HUES48 (cell line): Measurements from ENCODE around the gene RNF145.
"Not testable (repeated sequence)": the region's sequence is repeated elsewhere in the genome, so short reads cannot be mapped to it uniquely, and the experiment has no call there.

ENCODE experiments used
- H3K27ac ChIP-seq: one replicate; pipeline ENCODE4 v1.7.0; 2013; ENCODE audit warnings: low read depth, low read length, inconsistent platforms
- H3K27me3 ChIP-seq: 2 replicates; pipeline ENCODE4 v1.6.1; 2013; ENCODE audit warnings: mild to moderate bottlenecking, low read length; ENCODE audit not compliant: control insufficient read depth, insufficient read depth
- H3K36me3 ChIP-seq: 2 replicates; pipeline ENCODE4 v1.6.1; 2013; ENCODE audit warnings: low read length; ENCODE audit not compliant: control insufficient read depth, insufficient read depth
- H3K4me1 ChIP-seq: 2 replicates; pipeline ENCODE4 v1.6.1; 2013; ENCODE audit warnings: mild to moderate bottlenecking, low read length; ENCODE audit not compliant: control insufficient read depth, insufficient read depth
- H3K4me3 ChIP-seq: 2 replicates; pipeline ENCODE4 v1.5.1; 2013; ENCODE audit warnings: mild to moderate bottlenecking, low read depth, low read length
- H3K9ac ChIP-seq: 2 replicates; pipeline ENCODE4 v1.6.1; 2013; ENCODE audit warnings: mild to moderate bottlenecking, low read depth, low read length, moderate library complexity
- H3K9me3 ChIP-seq: 2 replicates; pipeline ENCODE4 v1.6.1; 2013; ENCODE audit warnings: low read length; ENCODE audit not compliant: control insufficient read depth, insufficient read depth

Gene RNF145

DNA sequence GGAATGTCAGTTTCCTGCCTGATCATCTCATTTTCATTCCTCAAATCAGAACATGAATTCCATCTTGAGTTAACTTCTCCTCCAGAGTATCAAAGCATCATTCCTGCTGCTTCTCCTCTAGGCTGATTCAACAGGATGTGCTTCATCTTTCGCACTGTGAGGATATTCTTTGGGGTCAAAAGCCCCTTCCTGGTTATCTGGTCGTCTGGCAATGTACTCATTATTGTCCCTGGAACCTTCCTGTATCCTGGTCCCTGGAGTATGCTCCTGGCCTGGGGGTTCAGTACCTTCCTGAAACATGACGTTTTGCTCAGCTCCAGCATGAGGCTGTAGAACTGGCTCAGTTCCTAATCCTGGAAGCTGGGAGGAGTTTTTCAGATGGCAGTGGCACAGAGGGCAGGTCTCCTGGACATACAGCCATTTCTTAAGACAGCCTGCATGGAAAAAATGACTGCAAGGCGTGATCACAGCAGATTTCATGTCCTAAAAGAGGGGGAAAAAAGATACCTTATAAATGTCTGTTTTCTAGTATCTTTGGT is 50.7 kb downstream of the RNF145 start:
- peaks cover 35% of the 10 kb centered on the region for H3K36me3 ChIP-seq
- not testable (repeated sequence) for H3K9me3 ChIP-seq, H3K4me1 ChIP-seq, H3K27ac ChIP-seq, H3K27me3 ChIP-seq, H3K9ac ChIP-seq, H3K4me3 ChIP-seq

DNA sequence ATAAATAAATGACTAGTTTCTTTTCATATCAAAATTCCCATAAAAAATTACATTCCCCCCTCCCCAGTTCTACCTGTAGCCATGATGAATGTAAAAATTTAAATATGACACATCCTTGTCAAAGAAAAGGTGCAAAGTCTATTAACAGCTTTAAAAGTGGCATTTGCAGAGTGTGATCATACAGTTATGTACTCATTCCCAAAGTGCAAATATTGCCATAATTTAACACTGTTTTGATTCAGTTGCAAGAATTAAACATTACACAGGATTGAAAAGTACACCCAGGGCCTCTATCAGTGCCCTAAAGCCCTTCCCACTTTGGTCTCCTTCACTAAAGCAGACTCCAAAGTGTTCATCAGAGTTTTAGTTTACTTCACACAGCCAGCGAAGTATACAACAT is 51.8 kb downstream of the RNF145 start:
- H3K27ac ChIP-seq = no peak overlapping the region
- H3K36me3 ChIP-seq = peaks cover 35% of the 10 kb centered on the region

DNA sequence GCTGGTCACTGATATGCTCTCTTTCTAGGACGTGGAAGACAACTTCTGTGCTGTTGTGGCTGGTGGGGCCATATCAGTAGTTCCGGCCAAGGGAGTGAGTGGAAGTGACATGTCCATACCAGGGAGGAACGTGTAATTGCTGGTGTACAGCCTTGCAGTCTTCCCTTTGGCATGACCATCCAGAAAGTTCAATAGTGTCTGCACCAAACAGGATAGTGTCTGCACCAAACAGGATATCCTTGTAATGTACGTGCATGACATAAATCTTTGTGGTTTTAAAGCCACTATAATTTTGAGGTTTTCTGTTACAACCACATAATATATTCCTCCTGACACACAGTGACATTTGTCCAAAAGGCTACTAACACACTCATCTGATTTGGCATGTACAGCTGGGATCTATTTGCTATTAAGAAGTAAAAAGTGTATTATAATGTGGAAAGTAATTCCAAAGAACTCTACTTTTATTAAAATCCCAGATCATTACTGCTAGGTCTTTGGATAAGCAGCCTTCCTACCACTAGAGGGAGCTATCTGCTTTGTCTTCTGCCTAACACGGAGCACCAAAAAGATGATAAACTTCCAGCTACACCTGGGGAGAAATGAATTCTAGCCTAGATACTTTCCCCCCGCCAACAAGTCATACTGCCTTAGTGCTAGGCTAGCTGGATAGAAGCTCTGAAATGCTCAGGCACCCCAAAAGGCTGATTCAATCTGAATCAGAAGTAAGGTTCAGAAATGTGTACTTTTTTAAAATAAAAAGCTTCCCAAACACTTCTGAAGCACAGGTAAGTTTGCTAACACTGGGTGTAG is 52.7 kb downstream of the RNF145 start:
- H3K4me3 ChIP-seq = no peak overlapping the region
- H3K27me3 ChIP-seq = no peaks in the 10 kb centered on the region
- H3K9ac ChIP-seq = no peak overlapping the region
- no peaks in the 10 kb centered on the region for H3K4me1 ChIP-seq
- no peaks in the 10 kb centered on the region for H3K9me3 ChIP-seq
- H3K27ac ChIP-seq = no peak overlapping the region
- peaks cover 33% of the 10 kb centered on the region for H3K36me3 ChIP-seq

More for the DNA sequence above, 51.8 kb downstream of the RNF145 start:
- no peaks in the 10 kb centered on the region for H3K4me1 ChIP-seq
- no peaks in the 10 kb centered on the region for H3K27me3 ChIP-seq
- H3K4me3 ChIP-seq = no peak overlapping the region
- no peak overlapping the region for H3K9ac ChIP-seq
- no peaks in the 10 kb centered on the region for H3K9me3 ChIP-seq

DNA sequence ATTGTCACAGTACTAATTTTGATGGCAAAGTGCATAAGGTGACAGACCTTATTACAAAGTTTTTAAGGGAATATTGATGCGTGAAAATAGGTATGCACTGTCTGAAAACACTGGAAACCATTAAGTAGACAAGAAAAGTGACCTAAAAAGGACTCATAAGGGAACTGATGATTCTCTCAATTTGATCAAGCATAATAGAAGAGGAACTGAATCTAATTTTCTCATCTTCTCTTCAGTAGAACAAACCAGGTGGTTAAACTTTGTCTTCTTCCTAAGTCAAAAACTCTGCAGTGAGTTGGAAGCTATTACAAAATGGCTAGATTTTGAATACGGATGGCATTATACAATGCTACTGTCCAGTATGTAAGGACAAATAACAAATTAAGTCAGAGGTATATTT is 53.4 kb downstream of the RNF145 start:
- Histone ChIP-seq H3K4me3 (no peak overlapping the region), H3K27me3 (no peaks in the 10 kb centered on the region), H3K36me3 (peaks cover 28% of the 10 kb centered on the region), H3K9ac (no peak overlapping the region), H3K27ac (no peak overlapping the region), H3K9me3 (no peaks in the 10 kb centered on the region), H3K4me1 (no peaks in the 10 kb centered on the region)

DNA sequence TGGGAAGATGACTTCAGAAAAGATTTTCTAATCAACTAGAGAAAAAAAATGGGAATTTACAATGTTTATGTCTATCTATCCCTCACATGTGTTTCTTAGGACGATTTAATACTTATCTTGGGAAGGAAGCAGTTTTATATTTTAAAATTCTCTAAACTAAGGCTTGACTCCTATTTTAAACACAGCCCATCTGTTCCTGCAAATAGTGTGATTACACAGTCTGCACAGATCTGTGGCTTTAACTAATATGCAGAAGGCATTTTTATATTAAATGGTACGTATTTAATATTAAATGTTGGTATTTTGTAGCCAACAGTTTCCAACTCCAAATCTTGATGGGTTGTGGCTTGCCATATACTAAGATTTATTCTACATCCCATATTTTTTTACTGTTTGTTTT is 56.5 kb downstream of the RNF145 start:
- H3K27me3 ChIP-seq = no peaks in the 10 kb centered on the region
- H3K9me3 ChIP-seq = no peaks in the 10 kb centered on the region
- no peaks in the 10 kb centered on the region for H3K4me1 ChIP-seq
- H3K9ac ChIP-seq = no peak overlapping the region
- no peak overlapping the region for H3K4me3 ChIP-seq
- H3K36me3 ChIP-seq = peaks cover 4% of the 10 kb centered on the region; the same call in 1 of the 2 replicates
- H3K27ac ChIP-seq = no peak overlapping the region

DNA sequence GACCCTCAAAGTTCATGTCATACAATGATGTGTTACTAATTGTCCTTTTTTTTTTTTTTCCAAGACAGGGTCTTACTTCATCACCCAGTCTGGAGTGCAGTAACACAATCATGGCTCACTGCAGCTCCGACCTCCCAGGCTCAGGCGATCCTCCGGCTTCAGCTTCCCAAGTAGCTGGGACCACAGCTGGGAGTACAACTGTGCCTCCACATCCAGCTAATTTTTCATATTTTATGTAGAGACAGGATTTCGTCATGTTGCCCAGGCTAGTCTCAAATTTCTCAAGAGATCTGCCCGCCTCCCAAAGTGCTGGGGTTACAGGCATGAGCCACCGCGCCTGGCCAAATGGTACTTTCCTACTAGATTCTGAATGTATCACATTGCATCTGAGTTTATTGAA is 60.3 kb downstream of the RNF145 start:
- Histone ChIP-seq H3K4me3 (no peak overlapping the region), H3K27ac (no peak overlapping the region), H3K27me3 (no peaks in the 10 kb centered on the region), H3K9ac (no peak overlapping the region), H3K4me1 (no peaks in the 10 kb centered on the region), H3K9me3 (no peaks in the 10 kb centered on the region), H3K36me3 (no peaks in the 10 kb centered on the region)

DNA sequence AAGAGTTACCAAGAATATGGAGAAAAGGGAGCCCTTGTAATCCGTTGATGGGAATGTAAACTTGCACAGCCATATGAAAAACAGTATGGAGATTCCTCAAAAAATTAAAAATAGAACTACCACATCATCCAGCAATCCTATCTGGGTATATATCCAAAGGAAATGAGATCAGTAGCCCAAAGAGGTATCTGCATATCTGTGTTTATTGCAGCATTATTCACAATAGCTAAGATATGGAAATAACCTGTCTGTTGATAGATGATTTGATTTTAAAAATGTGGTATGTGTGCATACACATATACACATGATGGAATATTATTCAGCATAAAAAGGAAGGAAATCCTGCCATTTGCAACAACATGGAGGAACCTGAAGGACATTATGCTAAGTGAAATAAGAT is 61.4 kb downstream of the RNF145 start:
- Histone ChIP-seq H3K9ac (no peak overlapping the region), H3K36me3 (no peaks in the 10 kb centered on the region), H3K27ac (no peak overlapping the region)

DNA sequence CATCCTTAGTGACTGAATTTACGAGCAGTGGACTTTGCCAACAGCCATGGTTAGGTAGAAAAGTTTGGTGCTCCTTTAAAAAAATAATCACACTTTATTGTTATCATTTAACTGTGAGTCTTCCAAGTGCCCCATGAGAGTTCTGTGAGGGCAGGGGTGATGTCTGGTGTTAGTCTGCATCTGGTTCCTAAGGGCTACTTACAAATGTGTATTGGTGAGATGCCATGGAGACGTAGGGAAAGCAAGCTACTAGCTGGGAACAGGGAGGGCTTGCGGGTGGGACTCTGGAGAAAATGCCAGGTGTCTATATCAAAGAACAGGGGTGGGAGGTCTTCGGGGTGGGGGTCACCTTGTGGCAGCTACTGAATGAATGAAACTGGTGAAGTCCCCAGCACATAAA is 62.5 kb downstream of the RNF145 start:
- Histone ChIP-seq H3K4me3 (no peak overlapping the region), H3K27me3 (no peaks in the 10 kb centered on the region), H3K36me3 (no peaks in the 10 kb centered on the region), H3K9ac (no peak overlapping the region), H3K27ac (no peak overlapping the region), H3K4me1 (no peaks in the 10 kb centered on the region), H3K9me3 (no peaks in the 10 kb centered on the region)

More for the DNA sequence above, 61.4 kb downstream of the RNF145 start:
- no peaks in the 10 kb centered on the region for H3K27me3 ChIP-seq
- no peaks in the 10 kb centered on the region for H3K9me3 ChIP-seq
- H3K4me3 ChIP-seq = no peak overlapping the region
- no peaks in the 10 kb centered on the region for H3K4me1 ChIP-seq

DNA sequence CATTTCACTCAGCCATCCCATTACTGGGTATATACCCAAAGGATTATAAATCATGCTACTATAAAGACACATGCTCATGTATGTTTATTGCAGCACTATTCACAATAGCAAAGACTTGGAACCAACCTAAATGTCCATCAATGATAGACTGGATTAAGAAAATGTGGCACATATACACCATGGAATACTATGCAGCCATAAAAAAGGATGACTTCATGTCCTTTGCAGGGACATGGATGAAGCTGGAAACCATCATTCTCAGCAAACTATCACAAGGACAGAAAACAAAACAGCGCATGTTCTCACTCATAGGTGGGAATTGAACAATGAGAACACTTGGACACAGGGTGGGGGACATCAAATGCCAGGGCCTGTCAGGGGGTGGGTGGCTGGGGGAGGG is 64.2 kb downstream of the RNF145 start:
- H3K36me3 ChIP-seq, H3K27ac ChIP-seq, H3K9me3 ChIP-seq, H3K27me3 ChIP-seq, H3K4me3 ChIP-seq, H3K4me1 ChIP-seq, H3K9ac ChIP-seq: not testable (repeated sequence)

DNA sequence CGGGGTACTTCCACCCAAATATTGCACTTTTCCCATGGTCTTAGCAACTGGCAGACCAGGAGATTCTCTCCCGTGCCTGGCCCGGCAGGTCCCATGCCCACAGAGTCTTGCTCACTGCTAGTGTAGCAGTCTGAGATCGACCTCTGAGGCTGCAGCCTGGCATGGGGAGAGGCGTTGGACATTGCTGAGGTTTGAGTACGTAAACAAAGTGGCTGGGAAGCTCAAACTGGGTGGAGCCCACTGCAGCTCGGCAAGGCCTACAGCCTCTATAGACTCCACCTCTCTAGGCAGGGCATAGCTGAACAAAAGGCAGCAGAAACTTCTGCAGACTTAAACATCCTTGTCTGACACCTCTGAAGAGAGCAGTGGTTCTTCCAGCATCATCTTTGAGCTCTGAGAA is 69.6 kb downstream of the RNF145 start:
- H3K36me3 ChIP-seq = no peaks in the 10 kb centered on the region
- no peaks in the 10 kb centered on the region for H3K27me3 ChIP-seq
- H3K9me3 ChIP-seq = no peaks in the 10 kb centered on the region
- H3K27ac ChIP-seq = no peak overlapping the region
- H3K4me3 ChIP-seq = no peak overlapping the region
- no peak overlapping the region for H3K9ac ChIP-seq
- no peaks in the 10 kb centered on the region for H3K4me1 ChIP-seq

DNA sequence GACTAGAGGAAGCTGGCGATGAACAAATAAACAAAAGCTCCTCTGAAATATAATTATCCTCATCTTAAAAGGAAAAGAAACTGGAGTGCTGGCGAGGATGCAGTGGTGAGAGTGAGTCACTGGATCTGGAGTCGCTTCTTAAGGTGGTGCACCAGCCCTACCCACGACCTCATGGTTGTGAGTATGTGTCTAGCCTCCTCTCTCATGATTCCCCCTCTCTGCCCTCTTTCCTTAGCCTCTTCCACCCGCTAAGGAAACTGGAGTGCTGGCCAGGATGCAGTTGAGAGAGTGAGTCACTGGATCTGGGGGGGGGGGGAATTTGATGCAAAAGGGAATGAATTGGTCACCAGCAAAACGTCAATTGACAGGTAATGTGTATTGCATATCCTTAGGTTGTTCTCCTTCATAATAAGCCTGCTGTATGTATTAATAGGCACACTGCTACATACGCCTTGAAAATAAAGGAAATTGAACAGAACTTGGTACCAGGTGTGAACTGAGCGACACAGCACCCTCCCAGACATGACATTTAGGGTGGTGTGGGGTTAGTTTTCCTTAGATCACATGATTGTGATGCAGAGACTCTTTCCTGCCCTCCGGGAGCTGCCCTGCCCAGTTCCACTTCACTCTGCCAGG is 73.3 kb downstream of the RNF145 start:
- Histone ChIP-seq H3K4me3 (no peak overlapping the region), H3K9ac (no peak overlapping the region), H3K27ac (no peak overlapping the region), H3K27me3 (no peaks in the 10 kb centered on the region), H3K9me3 (no peaks in the 10 kb centered on the region), H3K36me3 (no peaks in the 10 kb centered on the region), H3K4me1 (no peaks in the 10 kb centered on the region)
